Measurements from ENCODE around the gene CFAP298.
"Not testable (repeated sequence)": the region's sequence is repeated elsewhere in the genome, so short reads cannot be mapped to it uniquely, and the experiment has no call there.

The CFAP298 gene

GRCh38 chr21:32566741-32567389 is 45.3 kb downstream of the CFAP298 start:
- DNase-seq (ENCODE audit: low spot score) = no peak

GRCh38 chr21:32565856-32566465 is 46.2 kb downstream of the CFAP298 start:
- DNase-seq (ENCODE audit: low spot score) = no peak

GRCh38 chr21:32562915-32563314 is 49.3 kb downstream of the CFAP298 start:
- DNase-seq (ENCODE audit: low spot score) = no peak

GRCh38 chr21:32562426-32562825 is 49.8 kb downstream of the CFAP298 start:
- no peak for DNase-seq (ENCODE audit: low spot score)

GRCh38 chr21:32561476-32561875 is 50.7 kb downstream of the CFAP298 start:
- not testable (repeated sequence) for DNase-seq (ENCODE audit: low spot score)

- no peak for DNase-seq (ENCODE audit: low spot score)
Observed at GRCh38 chr21:32560896-32561295, 51.3 kb downstream of the CFAP298 start.

- DNase-seq (ENCODE audit: low spot score) = no peak
Observed at GRCh38 chr21:32559006-32559610, 53.1 kb downstream of the CFAP298 start.

- DNase-seq (ENCODE audit: low spot score) = no peak
Observed at GRCh38 chr21:32558106-32558505, 54.1 kb downstream of the CFAP298 start.

GRCh38 chr21:32554832-32555638 is 57.1 kb downstream of the CFAP298 start:
- DNase-seq (ENCODE audit: low spot score) = no peak

- DNase-seq (ENCODE audit: low spot score) = no peak
Observed at GRCh38 chr21:32549886-32550285, 62.3 kb downstream of the CFAP298 start.

GRCh38 chr21:32549440-32549839 is 62.7 kb downstream of the CFAP298 start:
- DNase-seq (ENCODE audit: low spot score) = no peak
